RWPE1 (cell line): ENCODE measurements around the gene HSFX3.

Source experiments
- CTCF ChIA-PET: fragments of 350-600 bp; sonication (Branson Sonifier 250); formaldehyde crosslinking; extraction: SDS; loops from one replicate; lab custom pipeline; 2021; lab: Yijun Ruan, JAX
- POLR2A ChIA-PET: fragments of 400-600 bp; formaldehyde crosslinking; extraction: SDS; loops from one replicate; lab custom pipeline; 2020; ENCODE audit warnings: antibody characterized with exemption; ENCODE audit not compliant: low non-redundant PET; lab: Yijun Ruan, JAX
- DNase-seq: peaks from one replicate; pipeline ENCODE4 v3.0.0; 2012; ENCODE audit warnings: low spot score
- H3K27ac ChIP-seq: fragments of 450-650 bp; 2 replicates; pipeline ENCODE4 v1.5.1; 2017
- CTCF ChIP-seq: fragments of 450-650 bp; conservative IDR thresholded peaks from 2 replicates; pipeline ENCODE4 v1.5.1; 2017; ENCODE audit warnings: low read depth, mild to moderate bottlenecking

HSFX3 gene

GRCh38 chrX:149511081-149511480, 38.6 kb downstream of the HSFX3 start:
- peak; percentile 13 for DNase-seq
- no peak overlapping the region for H3K27ac ChIP-seq
- TF ChIP-seq CTCF = no peak
- CTCF ChIA-PET = no interaction called here
- POLR2A ChIA-PET = no interaction called here

GRCh38 chrX:149510386-149510785, 39.3 kb downstream of the HSFX3 start:
- TF ChIP-seq CTCF = no peak
- CTCF ChIA-PET = no interaction called here
- no peak for DNase-seq

GRCh38 chrX:149508467-149508866, 41.3 kb downstream of the HSFX3 start:
- TF ChIP-seq CTCF = no peak
- no peak for DNase-seq
- CTCF ChIA-PET = interaction anchor here (0.6 kb wide), 1 partner anchor 186 kb away, joined by 4 read pairs; no protein-coding TSS in a partner anchor
- H3K27ac ChIP-seq = no peak overlapping the region
- POLR2A ChIA-PET = no interaction called here

More at GRCh38 chrX:149510386-149510785, 39.3 kb downstream of the HSFX3 start:
- no peak overlapping the region for H3K27ac ChIP-seq
- POLR2A ChIA-PET = no interaction called here

DNA sequence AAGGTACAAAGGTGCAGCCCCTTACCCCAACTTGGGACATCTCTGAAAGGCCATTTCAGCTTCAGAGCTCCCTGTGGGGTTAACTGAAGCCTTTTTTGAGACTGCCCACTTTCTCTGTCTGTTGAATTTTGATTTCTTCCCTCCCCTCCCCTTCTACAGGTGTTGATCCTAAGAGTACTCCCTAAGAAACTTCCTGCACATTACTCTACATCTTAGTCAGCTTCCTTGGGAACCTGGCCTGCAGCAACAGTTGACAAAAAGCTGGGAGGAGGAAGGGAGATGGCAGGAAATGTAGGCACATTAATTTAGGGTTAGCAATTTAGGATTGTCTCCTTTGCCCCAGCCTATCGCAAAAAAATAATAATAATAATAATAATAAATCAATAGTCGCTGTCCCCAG, 43.4 kb downstream of the HSFX3 start:
- ChIA-PET CTCF (no interaction called here), POLR2A (no interaction called here)
- no peak for DNase-seq
- H3K27ac ChIP-seq = no peak overlapping the region
- TF ChIP-seq CTCF = no peak

DNA sequence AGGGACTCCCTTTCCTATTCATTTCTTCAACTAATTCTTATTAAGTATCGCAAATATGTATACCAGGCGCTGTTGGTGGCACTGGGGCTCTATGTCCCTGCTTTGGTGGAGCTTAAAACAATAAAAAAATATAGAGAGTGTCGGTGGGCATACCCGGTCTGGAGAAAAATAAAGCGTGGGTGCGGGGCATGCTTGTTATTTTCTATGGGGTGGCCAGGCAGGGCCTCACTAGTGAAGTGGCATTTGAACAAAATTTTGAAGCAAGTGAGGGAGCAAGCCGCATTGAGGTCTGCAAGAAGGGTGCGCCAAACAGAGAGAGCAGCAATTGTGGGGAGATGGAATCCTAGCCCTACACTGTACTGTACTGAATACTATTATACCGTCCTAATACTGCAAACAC, 44.1 kb downstream of the HSFX3 start:
- ChIA-PET CTCF (no interaction called here), POLR2A (interaction anchor here (1.3 kb wide), 1 partner anchor 34 kb away, joined by 5 read pairs; no protein-coding TSS in a partner anchor)
- no peak overlapping the region for H3K27ac ChIP-seq
- DNase-seq = no peak
- TF ChIP-seq CTCF = no peak

GRCh38 chrX:149504915-149505651, 44.6 kb downstream of the HSFX3 start, which contains the start of gene IDS:
TSS of gene IDS (minus strand) at chrX:149505306. CDS start at chrX:149505137, 169 bp downstream.
- peak within 1 kb of the TSS; percentile 56 for H3K27ac ChIP-seq
- ChIA-PET POLR2A (interaction anchor here (1.3 kb wide), 1 partner anchor 34 kb away, joined by 5 read pairs; no protein-coding TSS in a partner anchor), CTCF (no interaction called here)
- DNase-seq = peak; percentile 80
- no peak for TF ChIP-seq CTCF
